ENCODE data around the gene PEF1. TPM values are rescaled to one million over a fixed set of nuclear protein-coding genes. Genes with fewer than 3 reads are reported as not detected.

The PEF1 gene
- total and polyA plus RNA-seq, 2 of the 8 experiments (the other 6 are each of a cell fraction or from before 2014, with no cell fraction given) = 35.2 to 69.2 TPM

- no peak for TF ChIP-seq CHD7 (IDR thresholded peaks at IDR 0.05; ENCODE audit: insufficient replicate concordance, low read length)
These were observed 608 bp downstream of the PEF1 start (continued) for GRCh38 chr1:31643976-31644559.
